HepG2 (cell line): ENCODE measurements around the gene MILR1. TPM values are rescaled to one million over a fixed set of nuclear protein-coding genes. Genes with fewer than 3 reads are reported as not detected.

Source experiments
- BCL6 ChIP-seq: IDR thresholded peaks from 2 replicates; pipeline ENCODE4 v1.6.1; 2016; ENCODE audit warnings: missing genetic modification reagents, missing compliant biosample characterization
- GABPB1 ChIP-seq: IDR thresholded peaks from 2 replicates; pipeline ENCODE4 v1.6.1; 2016; ENCODE audit warnings: mild to moderate bottlenecking, missing genetic modification reagents, moderate library complexity, missing compliant biosample characterization
- GFI1 ChIP-seq: sonication (generic); formaldehyde crosslinking; IDR thresholded peaks from 2 replicates; pipeline ENCODE4 v1.5.0; 2020; ENCODE audit warnings: missing genetic modification reagents, mild to moderate bottlenecking, borderline replicate concordance
- HMG20B ChIP-seq: conservative IDR thresholded peaks from 2 replicates; pipeline ENCODE4 v1.6.1; 2016; ENCODE audit warnings: missing genetic modification reagents, missing compliant biosample characterization
- HNF4A ChIP-seq: sonication (generic); formaldehyde crosslinking; IDR thresholded peaks from 2 replicates; pipeline ENCODE4 v1.4.0; 2020; ENCODE audit warnings: missing genetic modification reagents
- KDM6A ChIP-seq: IDR thresholded peaks from 2 replicates; pipeline ENCODE4 v1.6.1; 2016; ENCODE audit warnings: low read depth
- MAFK ChIP-seq, 2 experiments: IDR thresholded peaks in 1 of 2; conservative IDR thresholded peaks in 1 of 2; 2 replicates each; pipeline ENCODE4 v1.6.1; 2011; ENCODE audit warnings: improper control_type of control experiment in 2 of 2, low read length in 2 of 2
- MEF2D ChIP-seq: sonication (generic); formaldehyde crosslinking; IDR thresholded peaks from 2 replicates; pipeline ENCODE4 v1.5.1; 2020; ENCODE audit warnings: mild to moderate bottlenecking, missing genetic modification reagents
- NFIB ChIP-seq: sonication (generic); formaldehyde crosslinking; IDR thresholded peaks from 2 replicates; pipeline ENCODE4 v1.9.0; 2021; ENCODE audit warnings: missing genetic modification reagents, mild to moderate bottlenecking, borderline replicate concordance
- PITX1 ChIP-seq: sonication (generic); formaldehyde crosslinking; IDR thresholded peaks from 2 replicates; pipeline ENCODE4 v1.5.1; 2020; ENCODE audit warnings: mild to moderate bottlenecking, missing genetic modification reagents
- REPIN1 ChIP-seq: sonication (generic); formaldehyde crosslinking; IDR thresholded peaks from 2 replicates; pipeline ENCODE4 v1.8.0; 2022; ENCODE audit warnings: missing genetic modification reagents, low read depth, mild to moderate bottlenecking, borderline replicate concordance
- SRY ChIP-seq: sonication (generic); formaldehyde crosslinking; IDR thresholded peaks from 2 replicates; pipeline ENCODE4 v1.8.0; 2022; ENCODE audit warnings: mild to moderate bottlenecking, missing genetic modification reagents
- ZFP36L1 ChIP-seq: sonication (generic); formaldehyde crosslinking; IDR thresholded peaks from 2 replicates; pipeline ENCODE4 v1.8.0; 2022; ENCODE audit warnings: mild to moderate bottlenecking, missing genetic modification reagents, moderate library complexity
- ZNF441 ChIP-seq: sonication (generic); formaldehyde crosslinking; IDR thresholded peaks from 2 replicates; pipeline ENCODE4 v1.7.0; 2021; ENCODE audit warnings: missing genetic modification reagents, borderline replicate concordance
- ZNF644 ChIP-seq: IDR thresholded peaks from 2 replicates; pipeline ENCODE4 v1.6.1; 2016; ENCODE audit warnings: low read depth
- ZNF782 ChIP-seq: sonication (generic); formaldehyde crosslinking; IDR thresholded peaks from 2 replicates; pipeline ENCODE4 v1.4.0; 2020; ENCODE audit warnings: missing genetic modification reagents, mild to moderate bottlenecking, borderline replicate concordance
- polyA plus RNA-seq, 8 experiments: library from polyadenylated mRNA; depleted of rRNA in 3 of 8; stranded (reverse) in 7 of 8; unstranded in 1 of 8; fragments of >200 nt; fragmentation: Illumina TruSeq in 4 of 8; extraction: Trizol in 4 of 8; gene quantifications; 2 replicates each; pipeline versions ENCODE4 v1.2.1 to v1.2.3, GENCODE V29; 2011 to 2016; ENCODE audit warnings: low read depth in 4 of 8, missing spikeins in 1 of 8, mixed read lengths in 1 of 8; ENCODE audit not compliant: insufficient read depth in 1 of 8
- total RNA-seq, 5 experiments: library from RNA; depleted of rRNA; stranded (reverse); fragments of >200 nt; fragmentation: Illumina TruSeq; extraction: Trizol; gene quantifications; 2 replicates each; pipeline ENCODE4 v1.2.3, GENCODE V29; 2016; ENCODE audit warnings: low read depth in 1 of 5
- TF ChIP-seq, protein P1 (sequence below): sonication (generic); formaldehyde crosslinking; IDR thresholded peaks from 2 replicates; pipeline ENCODE4 v1.4.0; 2020; ENCODE audit warnings: missing genetic modification reagents, mild to moderate bottlenecking, borderline replicate concordance
- TF ChIP-seq, protein P2 (sequence below): sonication (generic); formaldehyde crosslinking; IDR thresholded peaks from 2 replicates; pipeline ENCODE4 v1.4.0; 2020; ENCODE audit warnings: missing genetic modification reagents
- TF ChIP-seq, protein P3 (sequence below): sonication (generic); formaldehyde crosslinking; IDR thresholded peaks from 2 replicates; pipeline ENCODE4 v1.4.0; 2020; ENCODE audit warnings: missing genetic modification reagents
- TF ChIP-seq, protein P4 (sequence below): sonication (generic); formaldehyde crosslinking; IDR thresholded peaks from 2 replicates; pipeline ENCODE4 v1.4.0; 2020; ENCODE audit warnings: missing genetic modification reagents

MILR1 gene
- total and polyA plus RNA-seq, 2 of the 13 experiments (the other 11 are each of a cell fraction or from before 2014, with no cell fraction given): 0.27 to 1.7 TPM

DNA sequence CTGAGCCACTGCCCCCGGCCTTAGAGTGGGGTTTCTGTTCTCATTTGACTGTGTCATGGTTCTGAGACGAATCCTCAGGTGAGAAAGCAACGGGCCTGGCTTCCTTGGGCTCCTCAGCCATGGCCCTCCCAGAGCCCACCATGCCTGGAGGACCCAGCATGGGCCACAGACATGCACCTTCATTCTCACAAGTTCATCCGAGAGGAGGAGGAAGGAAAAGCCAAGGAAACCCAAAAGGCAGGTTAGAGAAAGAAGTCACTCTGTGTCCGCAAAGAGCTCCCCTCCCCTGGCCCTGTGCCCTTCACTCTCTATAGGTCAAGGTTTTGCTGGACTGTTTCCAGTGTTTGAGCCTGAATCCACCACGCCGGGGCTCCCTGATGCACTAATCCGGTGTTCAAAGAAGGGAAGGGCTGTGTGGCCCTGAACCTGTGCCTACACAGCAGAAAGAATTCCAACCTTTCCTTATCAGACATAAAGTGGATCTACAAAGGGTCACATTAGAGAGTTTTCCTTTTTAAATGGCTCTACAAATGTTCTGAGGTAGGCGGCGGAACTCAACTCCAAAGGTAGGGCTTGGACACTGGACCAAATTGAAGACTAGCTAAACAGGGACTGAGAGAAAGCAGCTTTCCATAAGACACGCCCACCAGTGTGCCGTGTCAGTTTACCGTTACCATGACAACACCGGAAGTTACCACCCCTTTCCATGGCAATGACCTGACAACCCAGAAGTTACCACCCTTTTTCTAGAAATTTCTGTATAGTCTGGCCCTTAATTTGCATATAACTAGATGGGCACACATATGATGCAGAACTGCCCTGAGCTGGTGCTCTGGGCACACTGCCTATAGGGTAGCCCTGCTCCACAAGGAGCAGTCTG is 42.4 kb upstream of the MILR1 start (continued):
- peak; percentile 94 for TF ChIP-seq ZNF441 (CRISPR knock-in tag)
- peak; percentile 97 for TF ChIP-seq PITX1
- peak; percentile 46; the same call in 1 of the 2 replicates for TF ChIP-seq SRY (CRISPR knock-in tag)
- TF ChIP-seq, protein P1, sequence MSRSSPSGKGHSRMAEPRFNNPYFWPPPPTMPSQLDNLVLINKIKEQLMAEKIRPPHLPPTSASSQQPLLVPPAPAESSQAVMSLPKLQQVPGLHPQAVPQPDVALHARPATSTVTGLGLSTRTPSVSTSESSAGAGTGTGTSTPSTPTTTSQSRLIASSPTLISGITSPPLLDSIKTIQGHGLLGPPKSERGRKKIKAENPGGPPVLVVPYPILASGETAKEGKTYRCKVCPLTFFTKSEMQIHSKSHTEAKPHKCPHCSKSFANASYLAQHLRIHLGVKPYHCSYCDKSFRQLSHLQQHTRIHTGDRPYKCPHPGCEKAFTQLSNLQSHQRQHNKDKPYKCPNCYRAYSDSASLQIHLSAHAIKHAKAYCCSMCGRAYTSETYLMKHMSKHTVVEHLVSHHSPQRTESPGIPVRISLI: peak; percentile 63; the same call in 1 of the 2 replicates
- 0 out of 2 replicates have a peak, but pooled peaks have one; percentile 34 for TF ChIP-seq NFIB (CRISPR knock-in tag)
- peak; percentile 93 for TF ChIP-seq MEF2D (CRISPR knock-in tag)
- TF ChIP-seq, protein P2, sequence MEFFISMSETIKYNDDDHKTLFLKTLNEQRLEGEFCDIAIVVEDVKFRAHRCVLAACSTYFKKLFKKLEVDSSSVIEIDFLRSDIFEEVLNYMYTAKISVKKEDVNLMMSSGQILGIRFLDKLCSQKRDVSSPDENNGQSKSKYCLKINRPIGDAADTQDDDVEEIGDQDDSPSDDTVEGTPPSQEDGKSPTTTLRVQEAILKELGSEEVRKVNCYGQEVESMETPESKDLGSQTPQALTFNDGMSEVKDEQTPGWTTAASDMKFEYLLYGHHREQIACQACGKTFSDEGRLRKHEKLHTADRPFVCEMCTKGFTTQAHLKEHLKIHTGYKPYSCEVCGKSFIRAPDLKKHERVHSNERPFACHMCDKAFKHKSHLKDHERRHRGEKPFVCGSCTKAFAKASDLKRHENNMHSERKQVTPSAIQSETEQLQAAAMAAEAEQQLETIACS: no peak
- TF ChIP-seq GFI1 (CRISPR knock-in tag): peak; percentile 30; the same call in 1 of the 2 replicates
- TF ChIP-seq, protein P3, sequence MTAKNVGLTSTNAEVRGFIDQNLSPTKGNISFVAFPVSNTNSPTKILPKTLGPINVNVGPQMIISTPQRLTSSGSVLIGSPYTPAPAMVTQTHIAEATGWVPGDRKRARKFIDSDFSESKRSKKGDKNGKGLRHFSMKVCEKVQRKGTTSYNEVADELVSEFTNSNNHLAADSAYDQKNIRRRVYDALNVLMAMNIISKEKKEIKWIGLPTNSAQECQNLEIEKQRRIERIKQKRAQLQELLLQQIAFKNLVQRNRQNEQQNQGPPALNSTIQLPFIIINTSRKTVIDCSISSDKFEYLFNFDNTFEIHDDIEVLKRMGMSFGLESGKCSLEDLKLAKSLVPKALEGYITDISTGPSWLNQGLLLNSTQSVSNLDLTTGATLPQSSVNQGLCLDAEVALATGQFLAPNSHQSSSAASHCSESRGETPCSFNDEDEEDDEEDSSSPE (CRISPR knock-in tag): peak; percentile 63; the same call in 1 of the 2 replicates
- TF ChIP-seq, protein P4, sequence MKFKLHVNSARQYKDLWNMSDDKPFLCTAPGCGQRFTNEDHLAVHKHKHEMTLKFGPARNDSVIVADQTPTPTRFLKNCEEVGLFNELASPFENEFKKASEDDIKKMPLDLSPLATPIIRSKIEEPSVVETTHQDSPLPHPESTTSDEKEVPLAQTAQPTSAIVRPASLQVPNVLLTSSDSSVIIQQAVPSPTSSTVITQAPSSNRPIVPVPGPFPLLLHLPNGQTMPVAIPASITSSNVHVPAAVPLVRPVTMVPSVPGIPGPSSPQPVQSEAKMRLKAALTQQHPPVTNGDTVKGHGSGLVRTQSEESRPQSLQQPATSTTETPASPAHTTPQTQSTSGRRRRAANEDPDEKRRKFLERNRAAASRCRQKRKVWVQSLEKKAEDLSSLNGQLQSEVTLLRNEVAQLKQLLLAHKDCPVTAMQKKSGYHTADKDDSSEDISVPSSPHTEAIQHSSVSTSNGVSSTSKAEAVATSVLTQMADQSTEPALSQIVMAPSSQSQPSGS: peak; percentile 54
- TF ChIP-seq BCL6 (CRISPR knock-in tag): peak; percentile 73
- peak; percentile 41; the same call in 1 of the 2 replicates for TF ChIP-seq ZFP36L1 (CRISPR knock-in tag)
- peak in 1 of 2 experiments; percentile 41; a peak in 2 of 4 replicates for TF ChIP-seq MAFK (conservative IDR thresholded peaks at IDR 0.05 in 1 of 2, IDR thresholded peaks at IDR 0.05 in 1 of 2; ENCODE audit: low read length in 2 of 2)
- TF ChIP-seq HMG20B (CRISPR knock-in tag): 0 out of 2 replicates have a peak, but pooled peaks have one; percentile 26
- TF ChIP-seq KDM6A (CRISPR knock-in tag): 0 out of 2 replicates have a peak, but pooled peaks have one; percentile 14
- peak; percentile 81 for TF ChIP-seq GABPB1 (CRISPR knock-in tag)
- TF ChIP-seq ZNF644: peak; percentile 98
- TF ChIP-seq REPIN1 (CRISPR knock-in tag): peak; percentile 60; the same call in 1 of the 2 replicates
- peak; percentile 89 for TF ChIP-seq HNF4A (CRISPR knock-in tag)
- 0 out of 2 replicates have a peak, but pooled peaks have one; percentile 31 for TF ChIP-seq ZNF782 (CRISPR knock-in tag)
